Measurements from ENCODE around the gene IL34. TPM values are rescaled to one million over a fixed set of nuclear protein-coding genes. Genes with fewer than 3 reads are reported as not detected.

IL34 gene
- total and polyA plus RNA-seq, 2 of the 8 experiments (the other 6 are each of a cell fraction or from before 2014, with no cell fraction given) = 4.6 to 5.6 TPM

DNA sequence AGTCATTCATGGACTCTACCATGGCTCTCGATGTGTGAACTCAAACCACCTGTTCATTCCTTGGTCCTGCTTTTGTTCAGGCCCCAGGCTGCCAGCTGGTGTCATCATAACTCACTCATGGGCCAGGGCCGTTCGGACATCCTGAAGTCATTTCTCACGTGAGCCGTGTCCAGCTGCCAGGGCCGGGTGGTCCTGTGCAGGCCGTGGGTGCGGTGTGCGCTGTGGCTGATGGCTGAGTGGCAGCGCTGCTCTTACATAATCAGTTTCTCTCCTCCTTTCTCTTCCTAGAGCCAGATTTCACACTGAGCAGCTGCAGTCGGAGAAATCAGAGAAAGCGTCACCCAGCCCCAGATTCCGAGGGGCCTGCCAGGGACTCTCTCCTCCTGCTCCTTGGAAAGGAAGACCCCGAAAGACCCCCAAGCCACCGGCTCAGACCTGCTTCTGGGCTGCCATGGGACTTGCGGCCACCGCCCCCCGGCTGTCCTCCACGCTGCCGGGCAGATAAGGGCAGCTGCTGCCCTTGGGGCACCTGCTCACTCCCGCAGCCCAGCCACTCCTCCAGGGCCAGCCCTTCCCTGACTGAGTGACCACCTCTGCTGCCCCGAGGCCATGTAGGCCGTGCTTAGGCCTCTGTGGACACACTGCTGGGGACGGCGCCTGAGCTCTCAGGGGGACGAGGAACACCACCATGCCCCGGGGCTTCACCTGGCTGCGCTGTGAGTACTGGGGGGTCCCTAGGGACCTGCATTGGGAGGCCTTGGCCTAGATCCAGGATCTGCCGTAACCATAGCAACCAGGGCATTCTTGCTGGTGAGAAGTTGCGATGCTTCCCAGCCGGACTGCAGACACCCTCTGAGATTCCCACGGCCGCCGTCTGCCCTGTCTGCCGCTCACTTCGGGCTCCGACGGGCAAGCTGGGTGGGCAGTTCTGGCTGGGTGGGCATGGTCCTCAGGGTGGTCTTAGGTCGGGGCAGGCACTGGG lies at the start of gene IL34 (continued):
- TF ChIP-seq KDM4A (IDR thresholded peaks at IDR 0.05; ENCODE audit: low read depth, low read length, severe bottlenecking) (no peak), CEBPB (IDR thresholded peaks at IDR 0.05; ENCODE audit: low read depth, low read length) (no peak), YY1 (IDR thresholded peaks at IDR 0.05; ENCODE audit: low read depth, low read length) (no peak), CHD2 (IDR thresholded peaks at IDR 0.05; ENCODE audit: low read length) (no peak), POLR2AphosphoS5 (IDR thresholded peaks at IDR 0.05; ENCODE audit: low read depth, low read length) (no peak), SIX5 (IDR thresholded peaks at IDR 0.05; ENCODE audit: low read depth, low read length) (no peak), CHD7 (IDR thresholded peaks at IDR 0.05; ENCODE audit: insufficient replicate concordance, low read length) (no peak), TCF12 (IDR thresholded peaks at IDR 0.05; ENCODE audit: low read depth, low read length) (no peak), BRCA1 (IDR thresholded peaks at IDR 0.05; ENCODE audit: low read depth, low read length) (no peak), RFX5 (IDR thresholded peaks at IDR 0.05; ENCODE audit: borderline replicate concordance, low read depth, low read length) (no peak), NRF1 (IDR thresholded peaks at IDR 0.05; ENCODE audit: low read depth, low read length) (no peak)

All from H1 (cell line).